Measurements from ENCODE around the gene OTX2. TPM values are rescaled to one million over a fixed set of nuclear protein-coding genes. Genes with fewer than 3 reads are reported as not detected.
A peak's percentile ranks its signal among the peaks of the same experiment; 100 is the strongest.

OTX2 gene
- total RNA-seq, 4 donors from 2014 or later = not detected

DNA sequence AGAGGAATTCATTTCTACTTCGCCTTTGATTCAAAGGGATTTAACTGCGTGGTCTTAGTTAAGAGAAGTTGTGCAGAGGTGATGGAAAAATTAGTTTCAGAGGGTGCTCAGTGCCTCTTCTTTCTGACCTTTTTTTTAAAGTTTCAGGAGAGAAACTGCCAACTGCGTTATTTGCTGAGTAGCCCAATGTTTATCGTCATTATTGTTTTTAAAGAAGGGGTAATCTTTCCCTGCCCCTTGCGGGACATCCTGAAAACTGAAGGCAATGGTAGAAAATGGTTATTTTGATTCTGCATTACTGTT lies 11.0 kb downstream of the OTX2 start:
- Histone ChIP-seq H3K27ac (no peak overlapping the region), H3K4me1 (peaks cover 0 to 36% (median 10%) of the 10 kb centered on the region in 4 donors), H3K9me3 (peaks cover 0 to 9% (median 0%) of the 10 kb centered on the region in 4 donors), H3K27me3 (peaks cover 0 to 100% of the 10 kb centered on the region in 2 donors), H3K36me3 (no peaks in the 10 kb centered on the region), H3K4me3 (no peak overlapping the region)
- DNase-seq (ENCODE audit: low spot score in 2 of 2) = no peak
- no peak for TF ChIP-seq POLR2A (IDR thresholded peaks at IDR 0.05)
- TF ChIP-seq, protein P1, sequence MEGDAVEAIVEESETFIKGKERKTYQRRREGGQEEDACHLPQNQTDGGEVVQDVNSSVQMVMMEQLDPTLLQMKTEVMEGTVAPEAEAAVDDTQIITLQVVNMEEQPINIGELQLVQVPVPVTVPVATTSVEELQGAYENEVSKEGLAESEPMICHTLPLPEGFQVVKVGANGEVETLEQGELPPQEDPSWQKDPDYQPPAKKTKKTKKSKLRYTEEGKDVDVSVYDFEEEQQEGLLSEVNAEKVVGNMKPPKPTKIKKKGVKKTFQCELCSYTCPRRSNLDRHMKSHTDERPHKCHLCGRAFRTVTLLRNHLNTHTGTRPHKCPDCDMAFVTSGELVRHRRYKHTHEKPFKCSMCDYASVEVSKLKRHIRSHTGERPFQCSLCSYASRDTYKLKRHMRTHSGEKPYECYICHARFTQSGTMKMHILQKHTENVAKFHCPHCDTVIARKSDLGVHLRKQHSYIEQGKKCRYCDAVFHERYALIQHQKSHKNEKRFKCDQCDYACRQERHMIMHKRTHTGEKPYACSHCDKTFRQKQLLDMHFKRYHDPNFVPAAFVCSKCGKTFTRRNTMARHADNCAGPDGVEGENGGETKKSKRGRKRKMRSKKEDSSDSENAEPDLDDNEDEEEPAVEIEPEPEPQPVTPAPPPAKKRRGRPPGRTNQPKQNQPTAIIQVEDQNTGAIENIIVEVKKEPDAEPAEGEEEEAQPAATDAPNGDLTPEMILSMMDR (IDR thresholded peaks at IDR 0.05) = no peak
- WGBS, 2 donors = 13 to 21% methylated on average over 5 of the region's 5 CpGs

DNA sequence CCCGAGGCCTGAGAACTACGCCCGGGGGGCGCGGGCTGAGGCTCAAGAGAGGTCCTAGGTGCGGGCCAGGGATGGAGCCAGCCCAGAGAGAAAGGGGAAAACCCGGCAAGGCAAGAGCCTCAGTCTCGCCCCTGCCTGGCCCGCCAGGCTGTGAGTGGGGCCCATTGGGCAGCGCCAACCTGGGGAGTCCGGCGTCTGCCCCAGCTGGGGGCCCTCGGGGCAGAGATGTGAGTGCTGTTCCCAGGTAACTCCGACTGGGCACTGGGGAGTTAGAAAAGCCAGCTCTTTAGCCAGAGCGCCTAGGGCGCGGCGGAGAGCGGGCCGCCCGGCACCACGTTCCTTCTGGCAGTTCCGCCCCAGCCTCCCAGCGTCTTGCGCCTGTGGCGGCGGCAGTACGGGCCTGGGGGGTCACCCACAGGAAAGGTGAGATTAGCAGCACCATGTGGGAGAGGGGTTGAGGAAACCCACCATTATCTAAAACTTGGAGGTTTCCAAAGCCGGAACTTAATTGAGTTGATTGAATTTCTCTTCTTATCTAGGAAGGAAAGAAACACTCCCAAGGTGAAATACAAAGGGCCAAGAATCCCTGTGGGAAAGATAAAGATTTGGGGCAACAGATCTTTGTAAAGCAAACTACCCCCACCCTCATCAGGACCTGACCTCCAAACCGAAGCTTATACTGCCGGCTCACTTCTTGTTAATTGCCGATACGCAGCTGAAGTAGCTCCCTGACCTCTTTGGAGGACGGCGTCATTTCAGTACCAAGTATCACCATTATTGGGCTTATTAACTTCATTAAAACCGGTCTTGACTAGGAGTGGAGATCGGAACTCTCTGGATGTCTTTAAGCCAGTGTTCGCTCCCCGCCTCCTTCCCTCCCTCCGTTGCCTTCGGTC lies 11.6 kb downstream of the OTX2 start:
- H3K4me1 ChIP-seq = peaks cover 0 to 39% (median 10%) of the 10 kb centered on the region in 4 donors
- TF ChIP-seq POLR2A (IDR thresholded peaks at IDR 0.05) = no peak
- no peak for TF ChIP-seq EP300 (IDR thresholded peaks at IDR 0.05)
- TF ChIP-seq, protein P1 (IDR thresholded peaks at IDR 0.05) = no peak
- DNase-seq (ENCODE audit: low spot score in 2 of 2) = no peak
- H3K27me3 ChIP-seq = peaks cover 0 to 100% of the 10 kb centered on the region in 2 donors
- 14 to 16% methylated on average over 28 to 29 of the region's 41 CpGs for WGBS, 2 donors
- peaks cover 0 to 9% (median 0%) of the 10 kb centered on the region in 4 donors for H3K9me3 ChIP-seq
- peak overlapping the region in 3 of 4 donors; percentile 4 to 41 (median 26) for H3K4me3 ChIP-seq
- no peaks in the 10 kb centered on the region for H3K36me3 ChIP-seq
- no peak overlapping the region for H3K27ac ChIP-seq

DNA sequence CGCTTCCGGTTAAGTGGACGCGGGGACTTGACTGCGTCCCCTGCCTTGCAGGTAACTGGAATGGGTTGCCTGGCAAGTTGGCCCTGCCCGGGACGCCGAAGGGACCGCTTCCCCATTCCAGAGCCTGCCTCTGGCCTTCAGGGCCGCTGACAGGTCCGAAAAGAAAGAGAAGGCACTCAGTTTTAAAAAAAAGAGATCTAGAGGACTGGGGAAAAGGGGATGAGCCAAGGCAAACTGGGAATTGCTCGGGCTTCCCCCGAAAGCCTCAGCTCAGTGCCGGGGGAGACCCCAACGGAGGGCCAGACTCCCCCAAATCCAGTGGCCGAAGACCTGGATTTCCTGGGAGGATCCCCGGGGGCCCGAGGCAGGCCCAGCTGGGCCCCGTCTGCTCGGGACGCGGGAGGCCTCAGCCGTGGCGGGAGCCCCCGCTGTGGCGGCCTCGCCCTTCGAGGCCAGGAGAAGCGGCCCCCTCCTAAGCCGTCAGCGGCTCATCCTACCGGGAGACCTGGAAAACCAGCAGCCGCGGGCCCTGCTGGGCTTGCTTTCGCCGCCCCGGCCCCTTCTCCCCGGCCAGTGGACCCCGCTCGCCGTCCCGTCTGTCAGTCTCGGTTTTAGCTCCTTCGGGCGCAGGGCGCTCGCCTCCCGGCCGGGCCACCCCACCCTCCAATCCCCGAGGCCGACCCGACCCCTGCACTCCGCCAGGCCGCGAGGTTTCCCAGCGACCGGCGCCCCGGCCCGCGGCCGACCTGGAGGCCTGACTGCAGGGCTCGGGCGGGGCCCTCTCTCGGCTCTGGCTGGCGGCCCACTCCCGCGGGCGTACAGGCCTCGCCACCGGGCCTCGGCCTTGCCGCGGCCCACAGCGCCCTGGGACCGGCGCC lies 12.5 kb downstream of the OTX2 start:
- Histone ChIP-seq H3K9me3 (peaks cover 0 to 9% (median 0%) of the 10 kb centered on the region in 4 donors), H3K36me3 (no peaks in the 10 kb centered on the region), H3K27me3 (peaks cover 0 to 100% of the 10 kb centered on the region in 2 donors), H3K4me3 (peak overlapping the region in 3 of 4 donors; percentile 4 to 41 (median 26)), H3K4me1 (peaks cover 0 to 39% (median 10%) of the 10 kb centered on the region in 4 donors), H3K27ac (no peak overlapping the region)
- TF ChIP-seq EP300 (IDR thresholded peaks at IDR 0.05) = no peak
- TF ChIP-seq, protein P1 (IDR thresholded peaks at IDR 0.05) = no peak
- TF ChIP-seq POLR2A (IDR thresholded peaks at IDR 0.05) = no peak
- WGBS, 2 donors = 3 to 4% methylated on average over 35 to 45 of the region's 77 CpGs
- DNase-seq (ENCODE audit: low spot score in 2 of 2) = no peak

DNA sequence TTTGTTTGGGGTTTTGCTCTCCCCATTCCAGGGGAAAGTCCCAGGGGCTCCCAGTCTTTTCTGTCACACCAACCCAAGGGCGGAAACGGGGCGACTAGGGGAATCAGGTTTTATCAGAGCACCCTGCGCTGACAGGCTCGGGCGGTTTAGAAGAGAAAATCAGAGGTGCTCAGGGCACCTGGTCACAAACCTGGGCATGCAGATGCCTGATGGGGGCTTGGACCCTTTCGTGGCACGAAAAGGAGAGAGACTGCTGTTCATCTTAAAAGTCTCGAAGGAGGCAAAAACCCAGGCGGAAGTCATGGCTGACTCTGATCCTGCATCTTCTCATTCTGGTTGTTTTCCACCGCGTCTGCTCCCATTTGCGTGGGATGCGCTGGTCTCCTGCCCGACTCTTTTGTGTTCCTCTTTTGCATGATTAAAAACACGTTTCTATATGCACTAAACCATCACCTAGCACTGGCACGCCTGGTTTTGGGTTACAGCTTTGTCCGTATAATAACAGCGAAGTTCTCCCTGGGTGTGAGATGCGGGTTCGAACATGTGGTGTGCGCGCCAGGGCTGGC lies 13.2 kb downstream of the OTX2 start:
- Histone ChIP-seq H3K9me3 (peaks cover 0 to 9% (median 0%) of the 10 kb centered on the region in 4 donors), H3K36me3 (no peaks in the 10 kb centered on the region), H3K27me3 (peaks cover 0 to 100% of the 10 kb centered on the region in 2 donors), H3K4me1 (peaks cover 0 to 39% (median 10%) of the 10 kb centered on the region in 4 donors), H3K4me3 (peak overlapping the region in 2 of 4 donors; percentile 26 to 41), H3K27ac (no peak overlapping the region)
- 7 to 8% methylated on average over 23 of the region's 23 CpGs for WGBS, 2 donors
- DNase-seq (ENCODE audit: low spot score in 2 of 2) = no peak
- no peak for TF ChIP-seq EP300 (IDR thresholded peaks at IDR 0.05)
- TF ChIP-seq, protein P1 (IDR thresholded peaks at IDR 0.05) = no peak
- no peak for TF ChIP-seq POLR2A (IDR thresholded peaks at IDR 0.05)

Measured in tibial nerve (tissue), 4 donors.